HFFc6 (cell line): ENCODE measurements around the gene ARVCF. TPM values are rescaled to one million over a fixed set of nuclear protein-coding genes. Genes with fewer than 3 reads are reported as not detected.

Experiments used
- DNase-seq: peaks from one replicate; pipeline ENCODE4 v3.0.0-alpha.2; 2018
- H3K27ac Mint-ChIP-seq: 2 replicates; pipeline ENCODE4 v1.8.0; 2020; ENCODE audit warnings: mild to moderate bottlenecking, mixed read lengths
- H3K27me3 Mint-ChIP-seq: 2 replicates; pipeline ENCODE4 v1.8.0; 2021; ENCODE audit warnings: mild to moderate bottlenecking, moderate library complexity, mixed read lengths; ENCODE audit not compliant: insufficient read depth
- H3K36me3 Mint-ChIP-seq: 2 replicates; pipeline ENCODE4 v1.8.0; 2021; ENCODE audit warnings: low read depth, mixed read lengths
- H3K4me1 Mint-ChIP-seq: 2 replicates; pipeline ENCODE4 v1.8.0; 2020; ENCODE audit warnings: low read depth, mixed read lengths
- H3K4me3 Mint-ChIP-seq: 2 replicates; pipeline ENCODE4 v1.8.0; 2020; ENCODE audit warnings: mild to moderate bottlenecking, moderate library complexity, mixed read lengths
- H3K9me3 Mint-ChIP-seq: 2 replicates; pipeline ENCODE4 v1.8.0; 2020; ENCODE audit warnings: mild to moderate bottlenecking, mixed read lengths
- total RNA-seq, 6 experiments: library from RNA; stranded (reverse); fragmentation: NEBNext Ultra II Directional; extraction: Animal tissue kit (Norgen Biotek cat#: 25700); gene quantifications; 2 replicates in 1 of 6; 3 replicates in 5 of 6; pipeline ENCODE4 v1.2.3, GENCODE V29; 2021
- TF ChIP-seq, protein P1 (sequence below): fragments of 200-600 bp; sonication (generic); IDR thresholded peaks from 2 replicates; pipeline ENCODE4 v1.5.0; 2021; ENCODE audit warnings: antibody characterized with exemption, mild to moderate bottlenecking

The ARVCF gene
- total RNA-seq, 6 experiments from 2014 or later: 1.5 to 3.3 (median 2.0) TPM

DNA sequence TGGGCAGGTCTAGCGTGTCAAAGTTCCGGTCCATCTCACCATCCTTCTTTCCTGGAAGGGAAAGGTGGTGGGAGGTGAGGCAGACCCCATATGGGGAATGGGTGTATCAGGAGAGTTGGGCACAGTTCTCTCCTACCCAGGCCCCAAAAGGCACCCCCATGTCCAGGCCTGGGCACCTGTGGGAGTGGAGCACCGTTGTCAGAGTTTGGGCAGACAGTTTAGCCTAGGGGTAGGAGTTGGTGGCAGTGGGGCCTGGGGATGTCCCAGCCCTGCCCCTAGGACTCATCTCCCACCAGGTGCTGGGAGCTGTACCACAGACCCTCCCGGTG, 41.0 kb downstream of the ARVCF start:
- no peak overlapping the region for H3K27ac Mint-ChIP-seq
- no peak for DNase-seq
- no peaks in the 10 kb centered on the region for H3K4me1 Mint-ChIP-seq
- peaks cover 2% of the 10 kb centered on the region; the same call in 1 of the 2 replicates for H3K27me3 Mint-ChIP-seq
- no peak overlapping the region for H3K4me3 Mint-ChIP-seq
- H3K9me3 Mint-ChIP-seq: no peaks in the 10 kb centered on the region
- TF ChIP-seq, protein P1, sequence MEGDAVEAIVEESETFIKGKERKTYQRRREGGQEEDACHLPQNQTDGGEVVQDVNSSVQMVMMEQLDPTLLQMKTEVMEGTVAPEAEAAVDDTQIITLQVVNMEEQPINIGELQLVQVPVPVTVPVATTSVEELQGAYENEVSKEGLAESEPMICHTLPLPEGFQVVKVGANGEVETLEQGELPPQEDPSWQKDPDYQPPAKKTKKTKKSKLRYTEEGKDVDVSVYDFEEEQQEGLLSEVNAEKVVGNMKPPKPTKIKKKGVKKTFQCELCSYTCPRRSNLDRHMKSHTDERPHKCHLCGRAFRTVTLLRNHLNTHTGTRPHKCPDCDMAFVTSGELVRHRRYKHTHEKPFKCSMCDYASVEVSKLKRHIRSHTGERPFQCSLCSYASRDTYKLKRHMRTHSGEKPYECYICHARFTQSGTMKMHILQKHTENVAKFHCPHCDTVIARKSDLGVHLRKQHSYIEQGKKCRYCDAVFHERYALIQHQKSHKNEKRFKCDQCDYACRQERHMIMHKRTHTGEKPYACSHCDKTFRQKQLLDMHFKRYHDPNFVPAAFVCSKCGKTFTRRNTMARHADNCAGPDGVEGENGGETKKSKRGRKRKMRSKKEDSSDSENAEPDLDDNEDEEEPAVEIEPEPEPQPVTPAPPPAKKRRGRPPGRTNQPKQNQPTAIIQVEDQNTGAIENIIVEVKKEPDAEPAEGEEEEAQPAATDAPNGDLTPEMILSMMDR: no peak
- H3K36me3 Mint-ChIP-seq: no peaks in the 10 kb centered on the region

DNA sequence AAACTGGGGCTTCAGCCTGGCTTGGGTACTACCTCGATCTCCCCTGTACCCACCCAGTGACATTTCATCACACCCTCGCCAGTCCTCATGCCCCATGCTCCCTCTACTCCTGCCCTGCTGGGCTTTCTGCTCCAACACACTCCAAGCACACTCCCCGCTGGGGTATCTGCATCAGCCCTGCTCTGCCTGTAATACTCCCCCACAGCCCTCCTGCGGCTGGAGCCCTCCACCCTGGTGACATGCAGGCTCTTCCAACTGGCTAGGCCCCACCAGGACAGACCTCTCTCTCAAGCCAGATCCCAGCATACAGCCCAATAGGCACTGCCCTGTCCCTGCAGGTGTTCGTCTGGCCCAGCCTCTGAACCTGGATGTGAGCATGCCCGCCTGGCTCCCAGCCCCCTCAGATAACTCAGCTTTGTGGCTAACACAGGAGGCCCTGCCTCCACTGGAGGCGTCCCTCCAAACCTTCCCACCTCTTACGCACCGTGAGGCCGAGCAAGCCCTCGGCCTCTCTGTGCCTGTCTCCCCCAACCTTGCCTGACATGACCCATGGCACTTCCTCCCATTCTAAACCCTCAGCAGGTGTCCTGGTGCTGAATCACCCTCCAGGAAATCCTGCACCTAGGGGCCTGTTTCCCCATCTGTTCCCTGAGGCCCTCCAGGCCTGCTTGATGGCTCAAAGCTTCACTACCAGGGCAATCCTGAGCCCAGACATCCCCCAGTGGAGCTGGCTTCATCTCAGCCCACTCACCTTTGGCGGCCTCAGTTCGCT, 41.5 kb downstream of the ARVCF start:
- Mint-ChIP-seq H3K27me3 (peaks cover under 1% of the 10 kb centered on the region; the same call in 1 of the 2 replicates), H3K27ac (no peak overlapping the region), H3K4me1 (no peaks in the 10 kb centered on the region), H3K9me3 (no peaks in the 10 kb centered on the region), H3K36me3 (no peaks in the 10 kb centered on the region), H3K4me3 (no peak overlapping the region)
- no peak for DNase-seq
- TF ChIP-seq, protein P1: no peak

DNA sequence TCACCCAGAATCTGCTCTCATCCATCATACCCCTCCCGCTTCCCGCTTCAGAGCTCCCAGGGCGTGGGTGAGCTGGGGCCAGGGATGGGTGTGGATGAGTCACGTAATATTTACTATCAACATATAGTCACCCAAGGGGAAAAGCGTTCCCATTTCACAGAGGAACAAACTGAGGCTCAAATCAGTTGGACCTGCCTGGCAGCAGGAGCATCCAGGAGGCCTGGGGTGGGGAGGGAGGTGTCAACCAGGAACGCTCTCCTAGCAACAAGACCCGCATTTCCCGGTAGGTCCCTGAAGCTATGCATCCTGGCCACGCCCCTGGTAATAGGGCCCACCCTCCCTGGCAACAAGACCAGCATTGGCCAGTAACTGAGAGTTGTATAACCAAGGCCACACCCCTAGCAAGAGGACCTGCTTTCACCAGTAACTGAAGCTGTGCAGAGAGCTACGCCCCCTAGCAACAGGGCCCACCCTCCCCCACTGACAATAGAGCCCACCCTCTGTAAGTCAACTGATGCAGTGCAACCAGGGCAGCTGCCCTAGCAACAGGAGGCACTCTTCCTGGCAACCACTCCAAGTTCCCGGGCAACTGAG, 42.3 kb downstream of the ARVCF start:
- no peaks in the 10 kb centered on the region; the same call in 1 of the 2 replicates for H3K27me3 Mint-ChIP-seq
- H3K27ac Mint-ChIP-seq: no peak overlapping the region
- no peaks in the 10 kb centered on the region for H3K4me1 Mint-ChIP-seq
- DNase-seq: peak; percentile 32
- H3K4me3 Mint-ChIP-seq: no peak overlapping the region
- TF ChIP-seq, protein P1: no peak
- H3K9me3 Mint-ChIP-seq: no peaks in the 10 kb centered on the region
- no peaks in the 10 kb centered on the region for H3K36me3 Mint-ChIP-seq

DNA sequence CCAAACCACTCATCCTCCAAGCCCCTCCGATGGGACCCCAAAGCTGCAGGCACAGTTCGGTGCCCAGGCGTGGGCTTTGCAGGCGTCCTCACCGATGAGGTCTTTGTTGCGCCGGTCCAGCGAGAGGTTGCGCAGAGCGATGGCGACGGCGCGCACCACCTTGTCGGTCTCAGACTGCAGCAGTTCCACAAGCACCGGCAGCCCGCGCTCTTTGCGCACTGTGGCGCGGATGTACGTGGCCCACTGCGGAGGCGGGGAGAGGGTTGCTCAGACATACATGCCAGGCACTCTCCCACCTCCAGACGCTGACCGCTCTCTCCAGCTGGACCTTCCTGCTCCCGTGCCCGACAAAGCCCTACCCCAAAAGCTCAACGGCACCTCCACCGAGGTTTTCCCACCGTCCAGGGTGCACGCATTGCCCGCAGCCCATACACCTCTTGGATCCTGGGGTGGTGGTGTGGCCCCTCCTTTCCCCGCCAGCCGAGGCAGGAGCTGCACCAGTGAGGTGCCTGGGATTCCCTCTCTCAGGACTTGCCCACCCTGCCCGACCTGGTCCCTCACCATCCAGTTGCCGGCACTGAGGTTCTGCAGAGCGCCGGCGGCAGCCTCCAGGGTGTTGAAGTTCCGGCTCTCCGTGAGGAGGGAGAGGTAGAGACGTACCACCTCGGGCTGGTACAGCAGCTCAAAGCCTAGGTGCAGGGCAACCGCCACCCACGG, 42.9 kb downstream of the ARVCF start:
- TF ChIP-seq, protein P1: no peak
- DNase-seq: no peak
- no peaks in the 10 kb centered on the region for H3K4me1 Mint-ChIP-seq
- H3K9me3 Mint-ChIP-seq: no peaks in the 10 kb centered on the region
- H3K36me3 Mint-ChIP-seq: no peaks in the 10 kb centered on the region
- H3K4me3 Mint-ChIP-seq: no peak overlapping the region
- peaks cover 3% of the 10 kb centered on the region; the same call in 1 of the 2 replicates for H3K27me3 Mint-ChIP-seq
- no peak overlapping the region for H3K27ac Mint-ChIP-seq

DNA sequence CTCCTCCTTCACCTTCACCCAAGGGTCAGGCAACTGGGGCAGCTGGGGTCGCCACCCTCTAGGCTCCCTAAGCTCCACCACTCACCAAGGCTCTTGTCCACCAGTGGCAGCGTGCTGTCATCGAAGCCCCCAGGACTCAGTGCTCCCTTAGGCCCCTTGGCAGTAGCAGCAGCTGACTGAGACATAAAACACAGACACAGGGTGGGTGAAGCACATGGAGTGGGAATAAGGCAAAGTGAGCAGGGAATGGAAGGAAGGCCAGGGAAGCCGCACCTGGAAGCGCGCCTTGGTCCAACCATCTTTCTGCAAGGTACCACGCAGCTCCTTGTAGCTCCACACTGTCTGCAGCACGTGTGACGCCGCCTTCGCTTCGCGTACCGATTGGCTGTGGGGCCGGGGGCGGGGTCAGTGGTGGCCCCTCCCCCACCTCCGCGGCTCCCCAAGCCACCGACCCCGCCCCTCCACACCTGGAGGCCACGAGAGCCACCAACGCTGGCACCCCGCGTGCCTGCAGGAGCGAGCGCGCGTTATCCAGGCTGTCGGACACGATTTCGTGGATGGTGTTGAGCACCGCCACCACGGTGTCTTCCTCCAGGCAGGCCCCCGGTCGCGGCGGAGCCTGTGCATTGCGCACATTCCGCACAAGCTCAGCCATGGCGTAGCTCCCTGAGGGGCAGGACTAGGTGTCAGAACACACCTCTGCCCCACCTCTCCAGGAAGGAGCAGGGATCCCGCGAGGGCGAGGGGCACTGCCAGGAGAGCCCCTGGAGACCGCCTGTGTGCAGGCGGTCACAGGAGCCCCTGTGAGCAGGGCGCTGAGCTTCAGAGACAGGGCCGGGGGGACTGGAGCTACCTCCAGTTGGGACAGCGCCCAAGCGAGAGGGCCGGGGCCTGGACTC, 43.7 kb downstream of the ARVCF start:
- Mint-ChIP-seq H3K27me3 (peaks cover 3% of the 10 kb centered on the region; the same call in 1 of the 2 replicates), H3K36me3 (no peaks in the 10 kb centered on the region), H3K4me1 (no peaks in the 10 kb centered on the region), H3K9me3 (no peaks in the 10 kb centered on the region), H3K4me3 (no peak overlapping the region), H3K27ac (no peak overlapping the region)
- no peak for DNase-seq
- TF ChIP-seq, protein P1: no peak
